Progenitor cell of endocrine pancreas (in vitro differentiated cells): Measurements from ENCODE around the gene CCDC40. TPM values are rescaled to one million over a fixed set of nuclear protein-coding genes. Genes with fewer than 3 reads are reported as not detected.

ENCODE experiments used
- DNase-seq: peaks from one replicate; pipeline ENCODE4 v3.0.0; 2021; ENCODE audit warnings: low spot score; ENCODE audit not compliant: unreplicated experiment
- H3K27ac Mint-ChIP-seq: 2 replicates; pipeline ENCODE4 v1.8.0; 2021; ENCODE audit warnings: mild to moderate bottlenecking, moderate library complexity, mixed read lengths
- H3K27me3 Mint-ChIP-seq: 2 replicates; pipeline ENCODE4 v1.8.0; 2021; ENCODE audit warnings: mixed read lengths
- H3K36me3 Mint-ChIP-seq: 2 replicates; pipeline ENCODE4 v1.8.0; 2022; ENCODE audit warnings: mixed read lengths; ENCODE audit not compliant: insufficient read depth
- H3K4me1 Mint-ChIP-seq: 2 replicates; pipeline ENCODE4 v1.8.0; 2021; ENCODE audit warnings: low read depth, mixed read lengths
- H3K4me3 Mint-ChIP-seq: 2 replicates; pipeline ENCODE4 v1.8.0; 2021; ENCODE audit warnings: low read depth, mild to moderate bottlenecking, moderate library complexity, mixed read lengths
- H3K9me3 Mint-ChIP-seq: 2 replicates; pipeline ENCODE4 v1.8.0; 2021; ENCODE audit warnings: low read depth, mixed read lengths
- CTCF ChIP-seq: fragments of 200-600 bp; sonication (generic); IDR thresholded peaks from one replicate; pipeline ENCODE4 v1.5.0; 2021; ENCODE audit warnings: antibody characterized with exemption, mild to moderate bottlenecking; ENCODE audit not compliant: unreplicated experiment
- total RNA-seq: library from RNA; stranded (reverse); gene quantifications from 2 replicates; pipeline ENCODE4 v1.2.1, GENCODE V29; 2021

Gene CCDC40
- total RNA-seq, 1 donor from 2014 or later: 26.9 TPM

GRCh38 chr17:80117491-80118401 lies 81.3 kb downstream of the CCDC40 start:
- TF ChIP-seq CTCF: no peak
- Mint-ChIP-seq H3K4me3 (no peak overlapping the region), H3K36me3 (peaks cover 4% of the 10 kb centered on the region), H3K9me3 (no peaks in the 10 kb centered on the region), H3K27ac (no peak overlapping the region), H3K27me3 (no peaks in the 10 kb centered on the region), H3K4me1 (peaks cover 1% of the 10 kb centered on the region)
- no peak for DNase-seq

- Mint-ChIP-seq H3K27ac (no peak overlapping the region), H3K9me3 (no peaks in the 10 kb centered on the region), H3K4me1 (peaks cover 1% of the 10 kb centered on the region), H3K27me3 (no peaks in the 10 kb centered on the region), H3K4me3 (no peak overlapping the region), H3K36me3 (peaks cover 4% of the 10 kb centered on the region)
- no peak for DNase-seq
- TF ChIP-seq CTCF: no peak
These were observed 82.3 kb downstream of the CCDC40 start for GRCh38 chr17:80118601-80119270.

- no peaks in the 10 kb centered on the region for H3K27me3 Mint-ChIP-seq
- H3K4me3 Mint-ChIP-seq: no peak overlapping the region
- H3K9me3 Mint-ChIP-seq: no peaks in the 10 kb centered on the region
- peaks cover 4% of the 10 kb centered on the region for H3K4me1 Mint-ChIP-seq
- no peak for TF ChIP-seq CTCF
- no peak overlapping the region for H3K27ac Mint-ChIP-seq
- no peak for DNase-seq
- peaks cover 4% of the 10 kb centered on the region for H3K36me3 Mint-ChIP-seq
These were observed 82.9 kb downstream of the CCDC40 start for GRCh38 chr17:80119271-80119791.

- no peak for DNase-seq
- Mint-ChIP-seq H3K36me3 (peaks cover 3% of the 10 kb centered on the region), H3K4me1 (peaks cover 7% of the 10 kb centered on the region), H3K9me3 (no peaks in the 10 kb centered on the region), H3K4me3 (no peak overlapping the region), H3K27ac (no peak overlapping the region), H3K27me3 (no peaks in the 10 kb centered on the region)
- no peak for TF ChIP-seq CTCF
These were observed 83.4 kb downstream of the CCDC40 start for GRCh38 chr17:80119839-80120238.

GRCh38 chr17:80122026-80122575 lies 85.7 kb downstream of the CCDC40 start:
- H3K4me1 Mint-ChIP-seq: peaks cover 7% of the 10 kb centered on the region
- no peak for TF ChIP-seq CTCF
- H3K36me3 Mint-ChIP-seq: no peaks in the 10 kb centered on the region
- no peak overlapping the region for H3K27ac Mint-ChIP-seq
- no peak for DNase-seq
- H3K9me3 Mint-ChIP-seq: no peaks in the 10 kb centered on the region
- H3K4me3 Mint-ChIP-seq: no peak overlapping the region
- H3K27me3 Mint-ChIP-seq: peaks cover 3% of the 10 kb centered on the region
